ENCODE results near the gene MYL12B.

MYL12B gene

GRCh38 chr18:3251249-3251962, 10.5 kb upstream of the MYL12B start:
- H3K36me3 ChIP-seq (ENCODE audit: control insufficient read depth in 2 of 2, insufficient read depth in 1 of 2, low read length in 2 of 2), result peaks cover 22 to 33% of the 10 kb centered on the region in 2 experiments
- H3K9me3 ChIP-seq (ENCODE audit: control insufficient read depth, insufficient read depth, low read depth, low read length), result no peaks in the 10 kb centered on the region
- no peak overlapping the region for H3K27ac ChIP-seq (ENCODE audit: extremely low read depth, low read depth, low read length)
- H3K4me3 ChIP-seq (ENCODE audit: low read depth, low read length), result no peak overlapping the region
- TF ChIP-seq ZBTB10 (tag by site-specific recombination; IDR thresholded peaks at IDR 0.05) (no peak), ZNF274 (IDR thresholded peaks at IDR 0.05; ENCODE audit: low read length) (no peak), ZNF274 (tag by site-specific recombination; IDR thresholded peaks at IDR 0.05; ENCODE audit: borderline replicate concordance) (no peak), WT1 (tag by site-specific recombination; IDR thresholded peaks at IDR 0.05) (no peak), PRDM4 (tag by site-specific recombination; IDR thresholded peaks at IDR 0.05) (no peak), RBAK (tag by site-specific recombination; IDR thresholded peaks at IDR 0.05) (no peak), ZNF561 (tag by site-specific recombination; IDR thresholded peaks at IDR 0.05; ENCODE audit: borderline replicate concordance) (no peak)
- peaks cover 7% of the 10 kb centered on the region for H3K4me1 ChIP-seq (ENCODE audit: control insufficient read depth, insufficient read depth, low read length)
- POLR2A ChIA-PET, result interaction anchor here (1.1 to 1.9 kb wide), 2 partner anchors 10 to 13 kb away, joined by 3 to 11 read pairs; partner anchors contain the start of gene MYL12B
- CTCF ChIA-PET, result interaction anchor here (0.6 to 0.7 kb wide), 3 partner anchors 155 to 1028 kb away, joined by 3 to 4 read pairs (median 3); no protein-coding TSS in a partner anchor

GRCh38 chr18:3251963-3252277, 10.0 kb upstream of the MYL12B start:
- Histone ChIP-seq H3K9me3 (ENCODE audit: control insufficient read depth, insufficient read depth, low read depth, low read length) (no peaks in the 10 kb centered on the region), H3K36me3 (ENCODE audit: control insufficient read depth in 2 of 2, insufficient read depth in 1 of 2, low read length in 2 of 2) (peaks cover 24 to 33% of the 10 kb centered on the region in 2 experiments), H3K4me1 (ENCODE audit: control insufficient read depth, insufficient read depth, low read length) (peaks cover 10% of the 10 kb centered on the region), H3K4me3 (ENCODE audit: low read depth, low read length) (no peak overlapping the region), H3K27ac (ENCODE audit: extremely low read depth, low read depth, low read length) (no peak overlapping the region)
- ChIA-PET CTCF (interaction anchor here (0.6 to 0.9 kb wide), 2 partner anchors 633 to 743 kb away, joined by 3 to 7 read pairs; no protein-coding TSS in a partner anchor), POLR2A (interaction anchor here (1.1 to 1.9 kb wide), 2 partner anchors 9 to 13 kb away, joined by 3 to 11 read pairs; partner anchors contain the start of gene MYL12B)
- no peak for TF ChIP-seq ZNF24 (tag by site-specific recombination; IDR thresholded peaks at IDR 0.05)
- TF ChIP-seq MZF1 (tag by site-specific recombination; IDR thresholded peaks at IDR 0.05; ENCODE audit: borderline replicate concordance), result no peak
- TF ChIP-seq ZNF837 (tag by site-specific recombination; IDR thresholded peaks at IDR 0.05), result no peak
- TF ChIP-seq ZNF302 (tag by site-specific recombination; IDR thresholded peaks at IDR 0.05; ENCODE audit: low read depth), result no peak
- no peak for TF ChIP-seq ZNF544 (tag by site-specific recombination; IDR thresholded peaks at IDR 0.05)
- no peak for TF ChIP-seq ZNF561 (tag by site-specific recombination; IDR thresholded peaks at IDR 0.05; ENCODE audit: borderline replicate concordance)
- no peak for TF ChIP-seq YY2 (tag by site-specific recombination; IDR thresholded peaks at IDR 0.05)
- no peak for TF ChIP-seq ZNF626 (tag by site-specific recombination; IDR thresholded peaks at IDR 0.05)
- no peak for TF ChIP-seq ZNF335 (tag by site-specific recombination; conservative IDR thresholded peaks at IDR 0.05)
- no peak for TF ChIP-seq ZNF10 (tag by site-specific recombination; IDR thresholded peaks at IDR 0.05)
- no peak for TF ChIP-seq ZNF266 (tag by site-specific recombination; IDR thresholded peaks at IDR 0.05; ENCODE audit: low read depth)
- no peak for TF ChIP-seq ZSCAN5A (tag by site-specific recombination; IDR thresholded peaks at IDR 0.05)
- TF ChIP-seq SETDB1 (IDR thresholded peaks at IDR 0.05; ENCODE audit: insufficient read length, low read length), result no peak
- no peak for TF ChIP-seq ZNF513 (tag by site-specific recombination; IDR thresholded peaks at IDR 0.05)
- TF ChIP-seq HIC1 (tag by site-specific recombination; IDR thresholded peaks at IDR 0.05), result no peak
- TF ChIP-seq ZNF248 (tag by site-specific recombination; IDR thresholded peaks at IDR 0.05), result no peak
- no peak for TF ChIP-seq ZNF660 (tag by site-specific recombination; IDR thresholded peaks at IDR 0.05)
- no peak for TF ChIP-seq ZNF585B (tag by site-specific recombination; IDR thresholded peaks at IDR 0.05)

All from HEK293 (cell line).